HepG2 (cell line): ENCODE measurements around the gene SEMA4C. TPM values are rescaled to one million over a fixed set of nuclear protein-coding genes. Genes with fewer than 3 reads are reported as not detected.

ENCODE experiments used
- ATF5 ChIP-seq: sonication (generic); formaldehyde crosslinking; IDR thresholded peaks from 2 replicates; pipeline ENCODE4 v1.4.0; 2020; ENCODE audit warnings: mild to moderate bottlenecking, low read depth, missing genetic modification reagents
- GMEB1 ChIP-seq: sonication (generic); formaldehyde crosslinking; IDR thresholded peaks from 2 replicates; pipeline ENCODE4 v1.5.1; 2020; ENCODE audit warnings: missing genetic modification reagents, mild to moderate bottlenecking, borderline replicate concordance
- HNF1B ChIP-seq: sonication (generic); formaldehyde crosslinking; IDR thresholded peaks from 2 replicates; pipeline ENCODE4 v1.5.1; 2020; ENCODE audit warnings: mild to moderate bottlenecking, moderate library complexity, missing genetic modification reagents
- JUND ChIP-seq: sonication (generic); formaldehyde crosslinking; IDR thresholded peaks from 2 replicates; pipeline ENCODE4 v1.8.0; 2022; ENCODE audit warnings: mild to moderate bottlenecking, missing genetic modification reagents
- KMT2B ChIP-seq: IDR thresholded peaks from 2 replicates; pipeline ENCODE4 v1.6.1; 2016; ENCODE audit warnings: missing genetic modification reagents, missing compliant biosample characterization
- POLR2A ChIP-seq, 2 experiments: IDR thresholded peaks; 2 replicates each; pipeline ENCODE4 v1.6.1; 2011; ENCODE audit warnings: low read depth in 2 of 2, low read length in 2 of 2, mild to moderate bottlenecking in 1 of 2, moderate library complexity in 1 of 2; ENCODE audit not compliant: insufficient read depth in 1 of 2
- SRSF1 ChIP-seq: fragments of 200-400 bp; formaldehyde crosslinking; optimal IDR thresholded peaks from 2 replicates; pipeline ENCODE3; 2017; ENCODE audit warnings: mild to moderate bottlenecking, low read depth, low read length, moderate library complexity
- STAG1 ChIP-seq: sonication (generic); formaldehyde crosslinking; IDR thresholded peaks from 2 replicates; pipeline ENCODE4 v1.4.0; 2020; ENCODE audit warnings: missing genetic modification reagents
- TRIM24 ChIP-seq: sonication (generic); formaldehyde crosslinking; IDR thresholded peaks from 2 replicates; pipeline ENCODE4 v1.8.0; 2022; ENCODE audit warnings: mild to moderate bottlenecking, missing genetic modification reagents
- UBTF ChIP-seq: sonication (generic); formaldehyde crosslinking; IDR thresholded peaks from 2 replicates; pipeline ENCODE4 v1.4.0; 2020; ENCODE audit warnings: mild to moderate bottlenecking, missing genetic modification reagents
- ZBTB14 ChIP-seq: sonication (generic); formaldehyde crosslinking; IDR thresholded peaks from 2 replicates; pipeline ENCODE4 v1.4.0; 2020; ENCODE audit warnings: missing genetic modification reagents
- ZBTB7A ChIP-seq: sonication (generic); formaldehyde crosslinking; IDR thresholded peaks from 2 replicates; pipeline ENCODE4 v1.8.0; 2022; ENCODE audit warnings: mild to moderate bottlenecking, missing genetic modification reagents
- ZNF343 ChIP-seq: sonication (generic); formaldehyde crosslinking; IDR thresholded peaks from 2 replicates; pipeline ENCODE4 v1.4.0; 2020; ENCODE audit warnings: mild to moderate bottlenecking, missing genetic modification reagents
- ZNF430 ChIP-seq: sonication (generic); formaldehyde crosslinking; IDR thresholded peaks from 2 replicates; pipeline ENCODE4 v1.9.0; 2021; ENCODE audit warnings: mild to moderate bottlenecking, missing genetic modification reagents
- ZNF7 ChIP-seq: IDR thresholded peaks from 2 replicates; pipeline ENCODE4 v1.6.1; 2016; ENCODE audit warnings: missing biosample characterization, missing genetic modification reagents
- ZNF782 ChIP-seq: sonication (generic); formaldehyde crosslinking; IDR thresholded peaks from 2 replicates; pipeline ENCODE4 v1.4.0; 2020; ENCODE audit warnings: missing genetic modification reagents, mild to moderate bottlenecking, borderline replicate concordance
- ZNF784 ChIP-seq: sonication (generic); formaldehyde crosslinking; IDR thresholded peaks from 2 replicates; pipeline ENCODE4 v1.5.1; 2020; ENCODE audit warnings: missing genetic modification reagents, mild to moderate bottlenecking, borderline replicate concordance
- polyA plus RNA-seq, 8 experiments: library from polyadenylated mRNA; depleted of rRNA in 3 of 8; stranded (reverse) in 7 of 8; unstranded in 1 of 8; fragments of >200 nt; fragmentation: Illumina TruSeq in 4 of 8; extraction: Trizol in 4 of 8; gene quantifications; 2 replicates each; pipeline versions ENCODE4 v1.2.1 to v1.2.3, GENCODE V29; 2011 to 2016; ENCODE audit warnings: low read depth in 4 of 8, missing spikeins in 1 of 8, mixed read lengths in 1 of 8; ENCODE audit not compliant: insufficient read depth in 1 of 8
- total RNA-seq, 5 experiments: library from RNA; depleted of rRNA; stranded (reverse); fragments of >200 nt; fragmentation: Illumina TruSeq; extraction: Trizol; gene quantifications; 2 replicates each; pipeline ENCODE4 v1.2.3, GENCODE V29; 2016; ENCODE audit warnings: low read depth in 1 of 5

SEMA4C gene
- total and polyA plus RNA-seq, 2 of the 13 experiments (the other 11 are each of a cell fraction or from before 2014, with no cell fraction given): 25.9 to 46.6 TPM

GRCh38 chr2:96815326-96816126, 54.4 kb downstream of the SEMA4C start (continued):
- TF ChIP-seq GMEB1 (CRISPR knock-in tag): peak; percentile 4; the same call in 1 of the 2 replicates
- TF ChIP-seq JUND: no peak
- TF ChIP-seq ZNF784: peak; percentile 77; the same call in 1 of the 2 replicates
- TF ChIP-seq ZNF430 (CRISPR knock-in tag): peak; percentile 51
- 0 out of 2 replicates have a peak, but pooled peaks have one; percentile 27 for TF ChIP-seq ZBTB14 (CRISPR knock-in tag)
- 0 out of 4 replicates have a peak, but pooled peaks of 1 of the 2 experiments have one; percentile 47 for TF ChIP-seq POLR2A (IDR thresholded peaks at IDR 0.05; ENCODE audit: insufficient read depth in 1 of 2, low read depth in 2 of 2, low read length in 2 of 2)
- TF ChIP-seq SRSF1: no peak
- TF ChIP-seq KMT2B (CRISPR knock-in tag): peak; percentile 58; the same call in 1 of the 2 replicates
- no peak for TF ChIP-seq ZNF7 (CRISPR knock-in tag)
- no peak for TF ChIP-seq TRIM24 (CRISPR knock-in tag)
- TF ChIP-seq HNF1B (CRISPR knock-in tag): peak; percentile 57; the same call in 1 of the 2 replicates
- no peak; the same call in 1 of the 2 replicates for TF ChIP-seq STAG1 (CRISPR knock-in tag)
- TF ChIP-seq ATF5 (CRISPR knock-in tag): peak; percentile 57; the same call in 1 of the 2 replicates
- 0 out of 2 replicates have a peak, but pooled peaks have one; percentile 74 for TF ChIP-seq ZNF782 (CRISPR knock-in tag)
- TF ChIP-seq ZNF343: peak; percentile 48; the same call in 1 of the 2 replicates
- peak; percentile 62 for TF ChIP-seq ZBTB7A (CRISPR knock-in tag)
- TF ChIP-seq UBTF (CRISPR knock-in tag): peak; percentile 79
